K562 (cell line): Measurements from ENCODE around the gene RUNX1. TPM values are rescaled to one million over a fixed set of nuclear protein-coding genes. Genes with fewer than 3 reads are reported as not detected.

Source experiments
- ARID2 ChIP-seq: fragments of 450-650 bp; IDR thresholded peaks from 2 replicates; pipeline ENCODE4 v1.6.1; 2017; ENCODE audit warnings: antibody characterized with exemption, mild to moderate bottlenecking
- CREB1 ChIP-seq, 2 experiments: sonication (generic) in 1 of 2; formaldehyde crosslinking in 1 of 2; IDR thresholded peaks; 2 replicates each; pipeline versions ENCODE4 v1.6.1 to v1.8.0; 2012 to 2022; ENCODE audit warnings: inconsistent platforms in 1 of 2, mild to moderate bottlenecking in 1 of 2, missing genetic modification reagents in 1 of 2, moderate library complexity in 1 of 2
- PCBP2 ChIP-seq: fragments of 200-400 bp; formaldehyde crosslinking; IDR thresholded peaks from 2 replicates; pipeline ENCODE4 v1.6.1; 2018; ENCODE audit warnings: low read length, low read depth, mild to moderate bottlenecking, moderate library complexity; ENCODE audit not compliant: poor library complexity, severe bottlenecking
- POLR2A ChIP-seq: fragments of 450-650 bp; conservative IDR thresholded peaks from 2 replicates; pipeline ENCODE4 v1.6.1; 2016
- RB1 ChIP-seq: fragments of 450-650 bp; IDR thresholded peaks from 2 replicates; pipeline ENCODE4 v1.6.1; 2017; ENCODE audit warnings: low read depth, mild to moderate bottlenecking
- RBM25 ChIP-seq: fragments of 200-400 bp; formaldehyde crosslinking; IDR thresholded peaks from 2 replicates; pipeline ENCODE4 v1.6.1; 2018; ENCODE audit warnings: low read length, low read depth, moderate library complexity; ENCODE audit not compliant: severe bottlenecking
- SMARCE1 ChIP-seq: fragments of 450-650 bp; IDR thresholded peaks from 2 replicates; pipeline ENCODE4 v1.7.1; 2016; ENCODE audit warnings: mild to moderate bottlenecking
- XRCC5 ChIP-seq: fragments of 200-400 bp; formaldehyde crosslinking; IDR thresholded peaks from 2 replicates; pipeline ENCODE4 v1.6.1; 2017; ENCODE audit warnings: low read depth, mild to moderate bottlenecking, low read length
- ZBTB1 ChIP-seq: sonication (generic); formaldehyde crosslinking; IDR thresholded peaks from 2 replicates; pipeline ENCODE4 v1.8.1; 2023; ENCODE audit warnings: missing genetic modification reagents, low read depth, mild to moderate bottlenecking, borderline replicate concordance
- ZNF507 ChIP-seq: conservative IDR thresholded peaks from 2 replicates; pipeline ENCODE4 v1.6.1; 2017; ENCODE audit warnings: missing genetic modification characterization, missing compliant biosample characterization
- ZNF830 ChIP-seq: fragments of 250-450 bp; sonication (Bioruptor Pico); IDR thresholded peaks from 2 replicates; pipeline ENCODE4 v1.5.0; 2021; ENCODE audit warnings: mild to moderate bottlenecking
- polyA plus RNA-seq, 8 experiments: library from polyadenylated mRNA; depleted of rRNA in 4 of 8; stranded (reverse) in 5 of 8; unstranded in 3 of 8; fragments of >200 nt; fragmentation: Nextera tagmentation in 2 of 8; fragmentation: Illumina TruSeq in 1 of 8; extraction: Ambion mirVana in 2 of 8; extraction: Trizol in 1 of 8; gene quantifications; 2 replicates each; pipeline versions ENCODE4 v1.2.1 to v1.2.3, GENCODE V29; 2011 to 2014; ENCODE audit warnings: inconsistent platforms in 1 of 8, missing spikeins in 1 of 8
- total RNA-seq, 7 experiments: library from RNA; depleted of rRNA in 6 of 7; stranded (reverse); fragments of >200 nt in 6 of 7; fragmentation: Illumina TruSeq in 2 of 7; extraction: Trizol in 2 of 7; gene quantifications; 2 replicates each; pipeline versions ENCODE4 v1.2.1 to v1.2.3, GENCODE V29; 2011 to 2021; ENCODE audit warnings: low replicate concordance in 1 of 7
- TF ChIP-seq, protein P1 (sequence below), 2 experiments: fragments of 150-350 bp in 1 of 2; IDR thresholded peaks; 2 replicates each; pipeline ENCODE4 v1.6.1; 2012 to 2016; ENCODE audit warnings: low read depth in 2 of 2, low read length in 2 of 2, mild to moderate bottlenecking in 1 of 2, moderate library complexity in 1 of 2
- TF ChIP-seq, protein P2 (sequence below): fragments of 250-450 bp; sonication (Bioruptor Pico); IDR thresholded peaks from 2 replicates; pipeline ENCODE4 v1.8.0; 2021; ENCODE audit warnings: moderate library complexity, mild to moderate bottlenecking, inconsistent platforms
- TF ChIP-seq, protein P3 (sequence below), 3 experiments: fragments of 200-800 bp in 1 of 3; sonication (Bioruptor generic) in 1 of 3; sonication (generic) in 1 of 3; formaldehyde crosslinking in 1 of 3; IDR thresholded peaks; 2 replicates each; pipeline versions ENCODE4 v1.6.1 to v1.8.0; 2016 to 2022; ENCODE audit warnings: mild to moderate bottlenecking in 2 of 3, missing compliant biosample characterization in 2 of 3, missing genetic modification characterization in 2 of 3, missing genetic modification reagents in 1 of 3
- TF ChIP-seq, protein P4 (sequence below): fragments of 250-450 bp; sonication (Bioruptor Pico); IDR thresholded peaks from 2 replicates; pipeline ENCODE4 v1.4.0; 2020; ENCODE audit warnings: mild to moderate bottlenecking, moderate library complexity, borderline replicate concordance
- TF ChIP-seq, protein P5 (sequence below): sonication (generic); formaldehyde crosslinking; IDR thresholded peaks from 2 replicates; pipeline ENCODE4 v1.8.0; 2022; ENCODE audit warnings: missing genetic modification reagents, mild to moderate bottlenecking, borderline replicate concordance

The RUNX1 gene
- total and polyA plus RNA-seq, 9 of the 15 experiments (the other 6 are each of a cell fraction or from before 2014, with no cell fraction given): 2.2 to 68.6 (median 17.8) TPM

DNA sequence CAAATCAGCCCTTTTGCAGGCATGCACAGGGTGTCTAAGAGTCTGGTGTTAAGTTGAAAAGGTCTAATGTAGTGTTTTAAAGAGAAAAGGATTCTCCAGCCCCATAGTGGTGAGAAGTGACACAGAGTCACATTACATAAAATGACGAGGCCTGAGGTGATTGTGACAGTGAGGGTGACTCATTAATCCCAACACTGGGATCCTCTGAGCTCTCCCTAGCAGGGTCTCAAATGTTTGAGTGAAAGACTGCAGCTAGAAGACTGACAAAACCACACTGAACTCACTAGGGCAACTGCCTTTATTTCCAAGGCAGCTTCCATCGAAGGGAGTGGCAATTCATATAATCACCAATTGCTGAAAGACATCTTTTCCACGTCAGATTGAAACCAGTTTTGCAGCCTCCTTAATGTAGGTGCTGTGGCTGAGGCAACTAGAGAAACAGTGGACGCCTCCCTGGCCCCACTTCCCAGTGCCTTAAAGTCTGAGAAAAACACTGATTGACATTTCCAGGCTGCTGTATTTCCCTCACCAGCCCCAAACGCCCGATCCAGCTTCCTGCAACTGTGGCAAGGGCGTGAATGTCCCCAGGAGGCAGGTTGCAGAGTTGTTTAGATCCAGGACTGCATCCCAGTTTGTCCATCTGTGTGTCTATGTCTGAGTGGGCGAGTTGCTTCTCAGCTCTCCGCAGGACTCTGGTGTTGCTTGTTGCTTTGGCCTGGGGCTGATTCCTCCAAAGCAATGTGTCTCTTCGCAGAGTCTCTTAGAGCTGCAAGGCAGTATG is 81.4 kb downstream of the RUNX1 start (continued):
- TF ChIP-seq ZBTB1 (CRISPR knock-in tag) (no peak), ZNF507 (tag) (no peak), SMARCE1 (peak; percentile 80; the same call in 1 of the 2 replicates), ZNF830 (no peak), PCBP2 (no peak), XRCC5 (no peak), RBM25 (no peak), ARID2 (no peak), POLR2A (no peak), RB1 (no peak), CREB1 (IDR thresholded peaks at IDR 0.05) (peak; percentile 42; the same call in 1 of the 2 replicates), CREB1 (CRISPR knock-in tag; IDR thresholded peaks at IDR 0.05) (no peak)
- TF ChIP-seq, protein P1, sequence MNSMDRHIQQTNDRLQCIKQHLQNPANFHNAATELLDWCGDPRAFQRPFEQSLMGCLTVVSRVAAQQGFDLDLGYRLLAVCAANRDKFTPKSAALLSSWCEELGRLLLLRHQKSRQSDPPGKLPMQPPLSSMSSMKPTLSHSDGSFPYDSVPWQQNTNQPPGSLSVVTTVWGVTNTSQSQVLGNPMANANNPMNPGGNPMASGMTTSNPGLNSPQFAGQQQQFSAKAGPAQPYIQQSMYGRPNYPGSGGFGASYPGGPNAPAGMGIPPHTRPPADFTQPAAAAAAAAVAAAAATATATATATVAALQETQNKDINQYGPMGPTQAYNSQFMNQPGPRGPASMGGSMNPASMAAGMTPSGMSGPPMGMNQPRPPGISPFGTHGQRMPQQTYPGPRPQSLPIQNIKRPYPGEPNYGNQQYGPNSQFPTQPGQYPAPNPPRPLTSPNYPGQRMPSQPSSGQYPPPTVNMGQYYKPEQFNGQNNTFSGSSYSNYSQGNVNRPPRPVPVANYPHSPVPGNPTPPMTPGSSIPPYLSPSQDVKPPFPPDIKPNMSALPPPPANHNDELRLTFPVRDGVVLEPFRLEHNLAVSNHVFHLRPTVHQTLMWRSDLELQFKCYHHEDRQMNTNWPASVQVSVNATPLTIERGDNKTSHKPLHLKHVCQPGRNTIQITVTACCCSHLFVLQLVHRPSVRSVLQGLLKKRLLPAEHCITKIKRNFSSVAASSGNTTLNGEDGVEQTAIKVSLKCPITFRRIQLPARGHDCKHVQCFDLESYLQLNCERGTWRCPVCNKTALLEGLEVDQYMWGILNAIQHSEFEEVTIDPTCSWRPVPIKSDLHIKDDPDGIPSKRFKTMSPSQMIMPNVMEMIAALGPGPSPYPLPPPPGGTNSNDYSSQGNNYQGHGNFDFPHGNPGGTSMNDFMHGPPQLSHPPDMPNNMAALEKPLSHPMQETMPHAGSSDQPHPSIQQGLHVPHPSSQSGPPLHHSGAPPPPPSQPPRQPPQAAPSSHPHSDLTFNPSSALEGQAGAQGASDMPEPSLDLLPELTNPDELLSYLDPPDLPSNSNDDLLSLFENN (IDR thresholded peaks at IDR 0.05; ENCODE audit: low read depth in 2 of 2, low read length in 2 of 2): no peak
- TF ChIP-seq, protein P2, sequence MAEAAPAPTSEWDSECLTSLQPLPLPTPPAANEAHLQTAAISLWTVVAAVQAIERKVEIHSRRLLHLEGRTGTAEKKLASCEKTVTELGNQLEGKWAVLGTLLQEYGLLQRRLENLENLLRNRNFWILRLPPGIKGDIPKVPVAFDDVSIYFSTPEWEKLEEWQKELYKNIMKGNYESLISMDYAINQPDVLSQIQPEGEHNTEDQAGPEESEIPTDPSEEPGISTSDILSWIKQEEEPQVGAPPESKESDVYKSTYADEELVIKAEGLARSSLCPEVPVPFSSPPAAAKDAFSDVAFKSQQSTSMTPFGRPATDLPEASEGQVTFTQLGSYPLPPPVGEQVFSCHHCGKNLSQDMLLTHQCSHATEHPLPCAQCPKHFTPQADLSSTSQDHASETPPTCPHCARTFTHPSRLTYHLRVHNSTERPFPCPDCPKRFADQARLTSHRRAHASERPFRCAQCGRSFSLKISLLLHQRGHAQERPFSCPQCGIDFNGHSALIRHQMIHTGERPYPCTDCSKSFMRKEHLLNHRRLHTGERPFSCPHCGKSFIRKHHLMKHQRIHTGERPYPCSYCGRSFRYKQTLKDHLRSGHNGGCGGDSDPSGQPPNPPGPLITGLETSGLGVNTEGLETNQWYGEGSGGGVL (CRISPR knock-in tag): no peak
- TF ChIP-seq, protein P3, sequence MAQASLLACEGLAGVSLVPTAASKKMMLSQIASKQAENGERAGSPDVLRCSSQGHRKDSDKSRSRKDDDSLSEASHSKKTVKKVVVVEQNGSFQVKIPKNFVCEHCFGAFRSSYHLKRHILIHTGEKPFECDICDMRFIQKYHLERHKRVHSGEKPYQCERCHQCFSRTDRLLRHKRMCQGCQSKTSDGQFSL (CRISPR knock-in tag; IDR thresholded peaks at IDR 0.05): no peak
- TF ChIP-seq, protein P3 (tag; IDR thresholded peaks at IDR 0.05): no peak
- TF ChIP-seq, protein P4, sequence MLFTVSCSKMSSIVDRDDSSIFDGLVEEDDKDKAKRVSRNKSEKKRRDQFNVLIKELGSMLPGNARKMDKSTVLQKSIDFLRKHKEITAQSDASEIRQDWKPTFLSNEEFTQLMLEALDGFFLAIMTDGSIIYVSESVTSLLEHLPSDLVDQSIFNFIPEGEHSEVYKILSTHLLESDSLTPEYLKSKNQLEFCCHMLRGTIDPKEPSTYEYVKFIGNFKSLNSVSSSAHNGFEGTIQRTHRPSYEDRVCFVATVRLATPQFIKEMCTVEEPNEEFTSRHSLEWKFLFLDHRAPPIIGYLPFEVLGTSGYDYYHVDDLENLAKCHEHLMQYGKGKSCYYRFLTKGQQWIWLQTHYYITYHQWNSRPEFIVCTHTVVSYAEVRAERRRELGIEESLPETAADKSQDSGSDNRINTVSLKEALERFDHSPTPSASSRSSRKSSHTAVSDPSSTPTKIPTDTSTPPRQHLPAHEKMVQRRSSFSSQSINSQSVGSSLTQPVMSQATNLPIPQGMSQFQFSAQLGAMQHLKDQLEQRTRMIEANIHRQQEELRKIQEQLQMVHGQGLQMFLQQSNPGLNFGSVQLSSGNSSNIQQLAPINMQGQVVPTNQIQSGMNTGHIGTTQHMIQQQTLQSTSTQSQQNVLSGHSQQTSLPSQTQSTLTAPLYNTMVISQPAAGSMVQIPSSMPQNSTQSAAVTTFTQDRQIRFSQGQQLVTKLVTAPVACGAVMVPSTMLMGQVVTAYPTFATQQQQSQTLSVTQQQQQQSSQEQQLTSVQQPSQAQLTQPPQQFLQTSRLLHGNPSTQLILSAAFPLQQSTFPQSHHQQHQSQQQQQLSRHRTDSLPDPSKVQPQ (CRISPR knock-in tag): no peak
- TF ChIP-seq, protein P5, sequence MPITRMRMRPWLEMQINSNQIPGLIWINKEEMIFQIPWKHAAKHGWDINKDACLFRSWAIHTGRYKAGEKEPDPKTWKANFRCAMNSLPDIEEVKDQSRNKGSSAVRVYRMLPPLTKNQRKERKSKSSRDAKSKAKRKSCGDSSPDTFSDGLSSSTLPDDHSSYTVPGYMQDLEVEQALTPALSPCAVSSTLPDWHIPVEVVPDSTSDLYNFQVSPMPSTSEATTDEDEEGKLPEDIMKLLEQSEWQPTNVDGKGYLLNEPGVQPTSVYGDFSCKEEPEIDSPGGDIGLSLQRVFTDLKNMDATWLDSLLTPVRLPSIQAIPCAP (CRISPR knock-in tag): no peak
- TF ChIP-seq, all 486 proteins: peak for 23
